Measurements from ENCODE around the gene WDR88. TPM values are rescaled to one million over a fixed set of nuclear protein-coding genes. Genes with fewer than 3 reads are reported as not detected.
"Not testable (repeated sequence)": the region's sequence is repeated elsewhere in the genome, so short reads cannot be mapped to it uniquely, and the experiment has no call there.

The WDR88 gene
- total RNA-seq, 1 donor from 2014 or later = not detected

- no peak for DNase-seq (ENCODE audit: low read depth, low spot score)
These were observed 2.0 kb upstream of the WDR88 start for GRCh38 chr19:33129901-33130300.

DNA sequence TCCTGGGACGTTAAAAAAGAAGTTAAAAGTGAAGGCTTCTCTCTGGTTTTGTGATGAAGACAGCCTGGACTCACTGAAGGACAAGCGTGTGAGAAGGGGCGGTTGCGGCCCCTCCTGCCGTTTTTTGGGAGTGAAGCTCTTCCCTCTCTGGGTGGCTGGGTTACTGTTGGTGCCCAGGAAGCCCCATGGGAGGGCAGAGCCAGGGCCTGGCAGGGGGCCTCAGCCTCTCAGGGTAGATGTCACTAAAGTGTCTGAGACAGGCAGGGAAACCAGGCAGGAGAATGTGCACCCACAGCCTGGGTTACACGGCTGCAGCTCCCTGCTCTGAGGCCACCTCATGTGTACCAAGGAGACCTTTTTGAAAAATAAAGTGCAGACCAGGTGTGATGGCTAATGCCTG, 1.5 kb upstream of the WDR88 start:
- DNase-seq (ENCODE audit: low read depth, low spot score) = no peak

DNA sequence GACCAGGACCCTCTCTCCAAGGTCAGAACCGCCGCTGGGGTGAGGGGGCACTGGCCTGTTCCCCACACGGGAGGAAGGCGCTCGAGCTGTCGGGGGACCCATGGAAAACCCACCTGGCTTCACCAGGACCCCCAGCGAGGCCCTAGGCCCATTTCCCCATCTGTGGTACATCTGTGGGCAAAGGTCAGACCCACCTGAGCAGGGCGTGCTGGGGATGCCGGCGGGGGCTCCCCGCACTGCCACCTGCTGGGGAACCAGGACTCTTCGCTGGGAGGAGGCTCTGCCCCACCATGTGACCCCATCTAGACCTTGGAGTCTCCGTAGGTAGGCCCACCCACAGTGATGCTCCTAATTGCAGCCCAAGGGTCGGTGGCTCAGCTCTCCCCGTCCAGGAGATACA, 511 bp downstream of the WDR88 start:
- no peak for DNase-seq (ENCODE audit: low read depth, low spot score)

DNA sequence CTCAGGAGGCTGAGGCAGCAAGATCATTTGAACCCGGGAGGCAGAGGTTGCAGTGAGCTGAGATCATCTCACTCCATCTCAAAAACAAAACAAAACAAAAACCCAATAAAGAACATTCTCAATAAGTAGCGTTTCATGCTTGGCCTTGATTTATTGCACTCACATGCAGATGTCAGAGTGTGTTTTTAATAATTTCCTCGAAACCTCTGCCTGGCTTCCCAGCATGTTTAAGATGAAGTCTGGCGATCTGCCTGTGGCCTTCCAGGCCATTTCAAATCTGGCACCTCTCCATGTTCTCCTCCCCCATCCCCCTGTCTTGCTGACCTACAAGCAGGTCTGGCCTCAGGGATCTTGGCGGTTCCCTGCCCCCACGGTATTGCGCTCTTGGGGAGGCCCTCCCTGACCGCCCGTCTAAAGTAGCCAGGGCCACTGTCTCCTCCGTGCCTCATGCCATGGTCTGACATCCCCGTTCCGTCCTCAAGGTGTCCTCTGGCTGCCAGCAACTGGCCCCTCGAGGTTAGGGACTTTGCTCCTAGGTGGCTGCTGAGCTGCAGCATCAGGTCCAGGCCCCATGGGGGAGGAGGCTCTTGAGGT, 1.6 kb downstream of the WDR88 start:
- no peak for DNase-seq (ENCODE audit: low read depth, low spot score)

DNA sequence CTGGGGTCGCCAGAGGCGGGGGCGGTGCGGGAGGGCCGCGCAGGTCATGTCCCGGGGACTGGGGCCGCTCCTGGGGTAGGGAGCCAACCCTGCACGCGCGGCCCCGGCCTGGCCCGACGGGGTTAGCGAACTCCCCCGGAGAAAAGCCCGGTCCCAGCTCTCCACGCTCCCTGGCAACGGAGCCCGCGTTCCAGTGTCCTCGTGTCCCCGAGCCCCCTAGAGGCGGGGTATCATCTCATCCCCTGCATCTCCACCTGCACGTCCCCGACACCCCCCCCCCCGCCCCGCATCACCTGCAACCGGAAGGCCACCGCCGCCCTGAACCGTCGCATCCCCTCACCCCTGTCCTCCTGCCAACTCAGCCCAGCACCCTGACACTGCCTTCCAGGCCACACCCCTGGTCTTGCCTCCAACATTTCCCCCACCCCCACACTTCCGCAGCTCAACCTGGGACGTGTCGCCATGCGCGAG, 2.7 kb downstream of the WDR88 start:
- DNase-seq (ENCODE audit: low read depth, low spot score) = no peak

DNA sequence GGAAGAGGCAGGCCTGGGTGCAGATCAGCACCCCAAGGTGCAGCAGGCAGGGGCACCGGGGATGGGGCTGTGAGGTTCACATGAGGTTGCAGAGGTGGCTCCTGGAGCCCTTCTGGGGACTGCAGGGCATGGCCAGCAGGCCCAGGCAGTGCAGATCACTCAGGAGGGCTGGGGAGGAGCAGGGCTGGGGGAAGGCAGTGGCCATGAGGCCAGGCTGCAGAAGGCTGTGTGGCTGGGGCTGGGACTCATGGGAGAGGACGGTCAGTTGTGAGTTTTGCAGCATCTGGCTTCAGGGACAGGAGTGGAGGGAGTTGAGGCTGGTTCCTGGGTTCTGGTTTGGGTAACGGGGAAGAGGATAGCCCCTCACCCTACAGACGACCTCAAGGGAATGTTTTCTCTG, 7.3 kb downstream of the WDR88 start:
- DNase-seq (ENCODE audit: low read depth, low spot score) = no peak

- DNase-seq (ENCODE audit: low read depth, low spot score) = no peak
These were observed 12.0 kb downstream of the WDR88 start for GRCh38 chr19:33143897-33144405.

- DNase-seq (ENCODE audit: low read depth, low spot score) = no peak
These were observed 14.3 kb downstream of the WDR88 start for GRCh38 chr19:33146209-33146608.

DNA sequence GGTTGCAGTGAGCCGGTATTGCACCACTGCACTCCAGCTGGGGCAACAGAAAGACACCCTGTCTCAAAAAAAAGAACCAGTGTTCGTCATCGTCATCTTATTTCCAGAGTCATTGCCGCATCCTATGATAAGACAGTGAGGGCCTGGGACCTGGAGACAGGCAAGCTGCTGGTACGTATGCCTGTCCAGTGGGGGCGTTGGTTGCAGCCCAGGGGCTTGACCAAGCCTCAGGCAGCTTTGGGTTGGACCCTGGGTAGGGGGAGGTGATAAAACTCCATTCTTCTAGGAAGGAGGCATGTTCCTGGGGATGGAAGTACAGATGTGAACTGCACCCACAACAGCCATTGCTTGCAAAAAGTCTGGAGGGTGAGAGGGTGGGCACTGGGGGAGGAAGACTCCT, 15.6 kb downstream of the WDR88 start:
- DNase-seq (ENCODE audit: low read depth, low spot score) = no peak

DNA sequence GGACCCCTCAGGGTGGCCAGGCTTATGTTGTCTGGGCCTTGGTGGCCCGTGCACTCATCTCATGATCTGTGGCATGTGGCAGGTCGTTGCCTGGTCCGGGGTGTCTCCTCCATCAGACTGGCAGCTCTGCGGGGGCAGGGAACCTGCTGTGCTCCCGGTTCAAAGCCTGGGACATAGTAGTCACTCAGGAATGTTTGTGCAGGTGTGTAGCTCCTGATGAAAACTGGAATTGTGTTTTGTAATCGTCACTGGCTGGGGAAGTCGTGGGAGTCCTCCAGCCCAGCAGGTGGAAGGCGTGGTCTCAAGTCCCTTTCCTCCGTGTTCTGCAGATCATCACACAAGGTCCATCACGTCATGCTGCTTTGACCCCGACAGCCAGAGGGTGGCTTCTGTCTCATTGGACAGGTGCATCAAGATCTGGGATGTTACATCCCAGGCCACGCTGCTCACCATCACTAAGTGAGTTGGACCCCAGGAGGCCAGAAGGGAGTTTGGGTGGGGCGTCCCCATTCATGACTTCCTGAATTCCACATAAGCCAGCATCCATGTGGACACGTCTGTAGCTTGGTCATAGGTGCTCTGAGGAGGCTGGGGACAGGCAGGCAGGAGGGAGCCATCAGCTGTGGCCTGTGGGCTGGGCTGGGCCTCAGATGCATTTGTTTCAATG, 19.1 kb downstream of the WDR88 start:
- no peak for DNase-seq (ENCODE audit: low read depth, low spot score)

DNA sequence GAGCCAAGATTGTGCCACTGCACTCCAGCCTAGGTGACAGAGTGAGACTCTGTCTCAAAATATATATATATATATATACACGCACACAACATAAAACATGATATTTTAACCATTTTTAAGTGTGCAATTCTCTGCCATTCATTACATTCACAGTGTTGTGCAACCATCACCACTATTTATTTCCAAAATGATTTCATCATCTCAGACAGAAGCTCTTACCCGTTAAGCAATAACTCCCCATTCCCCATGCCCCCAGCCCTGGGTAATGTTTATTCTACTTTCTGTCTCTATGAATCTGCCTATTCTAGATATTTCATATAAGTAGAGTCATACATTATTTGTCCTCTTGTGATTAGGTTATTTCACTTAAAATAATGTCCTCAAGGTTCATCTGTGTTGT, 20.3 kb downstream of the WDR88 start:
- DNase-seq (ENCODE audit: low read depth, low spot score) = no peak

DNA sequence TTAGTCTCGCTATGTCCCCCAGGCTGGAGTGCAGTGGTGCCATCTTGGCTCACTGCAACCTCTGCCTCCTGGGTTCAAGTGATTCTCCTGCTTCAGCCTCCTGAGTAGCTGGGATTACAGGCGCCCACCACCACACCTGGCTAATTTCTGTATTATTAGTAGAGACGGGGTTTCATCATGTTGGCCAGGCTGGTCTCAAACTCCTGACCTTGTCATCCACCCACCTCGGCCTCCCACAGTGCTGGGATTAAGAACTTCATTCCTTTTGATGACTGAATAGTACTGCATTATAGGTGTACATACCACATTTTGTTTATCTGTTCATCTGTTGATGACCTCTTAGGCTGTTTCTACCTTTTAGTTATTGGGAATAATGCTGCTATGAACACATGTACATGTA, 20.7 kb downstream of the WDR88 start:
- not testable (repeated sequence) for DNase-seq (ENCODE audit: low read depth, low spot score)

GRCh38 chr19:33154313-33154712, 22.4 kb downstream of the WDR88 start:
- DNase-seq (ENCODE audit: low read depth, low spot score) = not testable (repeated sequence)

DNA sequence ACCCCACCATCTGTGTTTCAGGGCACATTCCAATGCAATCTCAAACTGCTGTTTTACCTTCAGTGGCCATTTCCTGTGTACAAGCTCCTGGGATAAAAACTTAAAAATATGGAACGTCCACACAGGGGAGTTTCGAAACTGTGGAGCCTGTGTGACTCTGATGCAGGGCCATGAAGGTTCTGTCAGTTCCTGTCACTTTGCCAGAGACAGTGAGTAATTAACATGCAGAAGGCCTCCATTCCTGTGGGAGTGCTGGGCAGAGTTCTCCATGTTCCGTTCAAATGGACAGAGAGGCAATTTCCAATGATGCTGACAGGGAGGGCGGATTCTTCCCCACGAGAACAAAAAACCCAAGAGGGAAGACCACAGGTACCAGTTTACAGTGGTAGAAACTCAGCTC, 24.4 kb downstream of the WDR88 start:
- DNase-seq (ENCODE audit: low read depth, low spot score) = no peak

DNA sequence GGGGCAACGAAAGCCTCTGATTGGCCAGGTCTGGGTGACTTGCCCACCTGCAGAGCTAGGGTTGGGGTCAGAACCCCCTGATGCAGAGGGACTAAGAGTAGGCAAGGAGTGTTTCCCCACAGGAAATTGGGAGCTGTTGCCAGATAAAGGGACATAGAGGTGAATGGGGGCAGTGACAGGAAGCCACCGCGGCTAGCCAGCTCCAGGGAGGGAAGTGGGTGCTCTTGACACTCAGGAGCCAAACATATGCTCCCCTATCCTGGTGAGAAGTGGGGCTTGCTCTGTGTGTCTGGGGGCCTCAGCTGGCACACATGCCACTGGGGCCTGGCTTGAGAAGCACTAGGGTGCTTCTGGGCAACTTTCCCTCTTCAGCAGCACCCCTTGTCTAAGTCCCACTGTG, 26.0 kb downstream of the WDR88 start:
- no peak for DNase-seq (ENCODE audit: low read depth, low spot score)

DNA sequence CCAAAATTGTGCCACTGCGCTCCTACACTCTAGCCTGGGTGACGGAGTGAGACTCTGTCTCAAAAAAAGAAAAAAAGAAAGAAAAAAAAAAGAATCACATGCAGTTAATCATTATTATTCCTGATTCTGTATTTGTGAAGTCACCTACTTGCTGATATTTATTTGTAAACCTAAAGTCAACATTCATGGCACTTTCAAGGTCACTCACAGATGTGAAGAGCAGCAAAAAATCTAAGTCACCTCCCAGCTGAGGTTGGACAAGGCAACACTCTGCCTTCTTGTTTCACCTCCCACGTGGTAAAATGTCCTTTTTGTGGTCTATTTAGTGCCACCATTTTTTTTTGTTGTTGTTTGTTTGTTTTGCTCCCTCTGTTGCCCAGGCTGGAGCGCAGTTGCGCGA, 26.5 kb downstream of the WDR88 start:
- DNase-seq (ENCODE audit: low read depth, low spot score) = no peak

- DNase-seq (ENCODE audit: low read depth, low spot score) = no peak
These were observed 27.2 kb downstream of the WDR88 start for GRCh38 chr19:33159149-33159548.

GRCh38 chr19:33159893-33160292, 28.0 kb downstream of the WDR88 start:
- DNase-seq (ENCODE audit: low read depth, low spot score) = no peak

GRCh38 chr19:33161201-33161600, 29.3 kb downstream of the WDR88 start:
- no peak for DNase-seq (ENCODE audit: low read depth, low spot score)

DNA sequence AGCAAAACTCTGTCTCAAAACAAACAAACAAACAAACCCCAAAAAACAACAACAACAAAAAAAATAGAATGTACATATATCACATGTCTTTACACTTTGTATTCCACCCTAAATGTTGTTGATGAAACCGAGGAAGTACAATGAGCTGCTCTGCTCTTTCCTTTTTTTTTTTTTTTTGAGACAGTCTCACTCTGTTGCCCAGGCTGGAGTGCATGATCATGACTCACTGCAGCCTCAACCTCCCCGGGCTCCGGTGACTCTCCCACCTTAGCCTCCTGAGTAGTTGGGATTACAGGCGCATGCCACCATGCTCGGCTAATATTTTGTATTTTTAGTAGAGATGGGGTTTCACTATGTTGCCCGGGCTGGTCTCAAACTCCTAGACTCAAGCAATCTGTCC, 31.6 kb downstream of the WDR88 start:
- DNase-seq (ENCODE audit: low read depth, low spot score) = no peak

GRCh38 chr19:33166037-33166436, 34.1 kb downstream of the WDR88 start:
- DNase-seq (ENCODE audit: low read depth, low spot score) = not testable (repeated sequence)

DNA sequence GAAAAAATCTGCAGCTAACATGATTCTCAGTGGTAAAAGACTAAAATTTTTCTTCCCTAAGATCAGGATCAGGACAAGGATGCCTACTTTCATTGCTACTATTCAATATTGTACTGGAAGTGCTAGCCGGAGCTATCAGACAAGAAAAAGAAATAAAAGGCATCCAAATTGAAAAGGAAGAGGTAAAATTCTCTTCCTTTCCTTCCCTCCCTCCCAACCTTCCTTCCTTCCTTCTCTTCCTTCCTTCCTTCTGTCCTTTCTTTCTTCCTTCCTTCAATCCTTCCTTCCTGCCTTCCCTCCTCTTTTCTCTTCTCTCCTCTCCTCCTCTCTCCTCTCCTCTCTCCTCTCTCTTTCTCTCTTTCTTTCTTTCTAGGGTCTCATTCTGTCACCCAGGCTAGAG, 35.5 kb downstream of the WDR88 start:
- no peak for DNase-seq (ENCODE audit: low read depth, low spot score)

DNA sequence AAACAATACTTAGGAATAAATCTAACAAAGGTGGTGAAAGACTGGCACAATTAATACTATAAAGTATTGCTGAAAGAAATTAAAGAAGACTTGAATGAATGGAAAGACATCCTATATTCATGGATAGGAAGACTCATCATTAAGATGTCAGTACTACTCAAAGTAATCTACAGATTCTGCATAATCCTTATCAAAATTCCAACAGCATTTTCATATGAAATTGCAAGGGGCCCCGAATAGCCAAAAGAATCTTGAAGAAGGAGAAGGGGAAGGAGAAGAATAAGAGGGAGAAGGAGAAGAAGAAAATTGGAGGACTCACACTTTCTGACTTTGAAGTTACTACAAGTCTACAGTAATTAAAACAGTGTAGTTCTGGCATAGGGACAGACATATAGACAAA, 36.6 kb downstream of the WDR88 start:
- no peak for DNase-seq (ENCODE audit: low read depth, low spot score)
